ENCODE data around the gene PCARE. TPM values are rescaled to one million over a fixed set of nuclear protein-coding genes. Genes with fewer than 3 reads are reported as not detected.

Gene PCARE
- total and polyA plus RNA-seq, 2 donors (not counting 1 experiment from before 2014, with no cell fraction given): not detected

DNA sequence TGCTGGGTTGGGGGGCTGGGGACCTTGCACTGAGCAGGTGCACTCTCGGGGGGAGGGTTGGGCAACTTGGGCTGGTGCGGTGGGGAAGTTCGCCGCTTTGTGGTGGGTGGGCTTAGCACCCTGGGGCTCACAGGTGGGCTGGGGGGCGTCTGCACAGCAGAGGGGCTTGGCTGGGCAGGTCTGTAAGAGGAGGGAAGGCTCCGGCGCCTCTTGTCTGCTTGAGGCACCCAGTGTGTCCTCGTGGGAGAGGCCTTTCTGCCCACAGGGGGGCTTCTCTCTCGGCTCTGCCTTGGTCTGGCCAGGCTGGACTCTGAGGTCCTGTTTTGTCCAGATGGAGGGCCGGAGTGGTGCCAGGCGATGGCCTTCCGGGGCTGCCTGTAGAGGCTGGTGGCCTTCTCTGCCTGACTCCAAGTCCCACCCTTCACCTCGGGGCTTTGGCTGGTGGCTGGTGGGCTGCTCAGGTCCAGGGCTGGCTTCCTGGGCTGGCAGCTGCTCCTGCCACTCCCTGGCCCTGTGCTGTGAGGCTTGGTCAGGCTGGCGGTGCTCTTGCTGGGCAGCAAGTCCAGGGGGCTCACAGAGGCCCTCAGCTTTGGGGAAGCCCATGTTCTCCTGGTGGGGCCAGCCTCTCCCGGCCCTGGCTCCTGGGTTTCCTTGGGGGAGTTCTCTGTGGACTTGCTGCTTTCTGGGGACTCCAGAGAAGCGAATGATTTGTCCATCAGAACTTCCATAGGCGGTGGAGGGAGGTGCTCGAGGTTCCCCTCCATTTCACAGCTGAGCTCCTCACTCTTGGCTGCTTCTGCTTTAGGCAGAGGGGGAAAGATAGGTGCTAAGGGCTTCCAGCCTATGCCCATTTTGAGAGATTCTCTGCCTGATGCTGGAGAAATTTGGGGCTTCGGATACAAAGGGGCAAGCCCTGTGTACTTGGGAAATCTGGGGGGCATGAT is 3.0 kb downstream of the PCARE start:
- no peak for ATAC-seq (ENCODE audit: low read depth)
- intact Hi-C loops (cut with micrococcal nuclease): no loop called here
- H3K27me3 ChIP-seq (replicated peaks in 1 of 4; ENCODE audit: control extremely low read depth in 1 of 4, control insufficient read depth in 3 of 4, insufficient read depth in 4 of 4, low read length in 3 of 4): no peaks in the 10 kb centered on the region
- no peak for TF ChIP-seq EZH2 (IDR thresholded peaks at IDR 0.05; ENCODE audit: borderline replicate concordance, insufficient read depth, low read depth, low read length, poor library complexity, severe bottlenecking)
- TF ChIP-seq, protein P1, sequence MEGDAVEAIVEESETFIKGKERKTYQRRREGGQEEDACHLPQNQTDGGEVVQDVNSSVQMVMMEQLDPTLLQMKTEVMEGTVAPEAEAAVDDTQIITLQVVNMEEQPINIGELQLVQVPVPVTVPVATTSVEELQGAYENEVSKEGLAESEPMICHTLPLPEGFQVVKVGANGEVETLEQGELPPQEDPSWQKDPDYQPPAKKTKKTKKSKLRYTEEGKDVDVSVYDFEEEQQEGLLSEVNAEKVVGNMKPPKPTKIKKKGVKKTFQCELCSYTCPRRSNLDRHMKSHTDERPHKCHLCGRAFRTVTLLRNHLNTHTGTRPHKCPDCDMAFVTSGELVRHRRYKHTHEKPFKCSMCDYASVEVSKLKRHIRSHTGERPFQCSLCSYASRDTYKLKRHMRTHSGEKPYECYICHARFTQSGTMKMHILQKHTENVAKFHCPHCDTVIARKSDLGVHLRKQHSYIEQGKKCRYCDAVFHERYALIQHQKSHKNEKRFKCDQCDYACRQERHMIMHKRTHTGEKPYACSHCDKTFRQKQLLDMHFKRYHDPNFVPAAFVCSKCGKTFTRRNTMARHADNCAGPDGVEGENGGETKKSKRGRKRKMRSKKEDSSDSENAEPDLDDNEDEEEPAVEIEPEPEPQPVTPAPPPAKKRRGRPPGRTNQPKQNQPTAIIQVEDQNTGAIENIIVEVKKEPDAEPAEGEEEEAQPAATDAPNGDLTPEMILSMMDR (IDR thresholded peaks at IDR 0.05): no peak
- no peaks in the 10 kb centered on the region for H3K79me2 ChIP-seq (ENCODE audit: control insufficient read depth, insufficient read depth, low read length)
- H3K9ac ChIP-seq (ENCODE audit: low read length): no peak overlapping the region
- Mint-ChIP-seq H3K27me3 (peaks cover 6% of the 10 kb centered on the region), H3K4me3 (no peak overlapping the region), H3K27ac (no peak overlapping the region), H3K4me1 (no peaks in the 10 kb centered on the region), H3K9me3 (ENCODE audit: insufficient read depth) (no peaks in the 10 kb centered on the region)
- CTCF ChIA-PET: no interaction called here
- H3K4me2 ChIP-seq (replicated peaks; ENCODE audit: low read depth, low read length, poor library complexity, severe bottlenecking): no peak overlapping the region
- no peaks in the 10 kb centered on the region for H3K36me3 ChIP-seq (replicated peaks in 1 of 2; ENCODE audit: control extremely low read depth in 1 of 2, control insufficient read depth in 1 of 2, extremely low read depth in 1 of 2, insufficient read depth in 2 of 2, low read length in 1 of 2)
- H3K9me3 ChIP-seq (ENCODE audit: control extremely low read depth in 1 of 3, control insufficient read depth in 2 of 3, insufficient read depth in 1 of 3, low read length in 2 of 3): no peaks in the 10 kb centered on the region
- H2AFZ ChIP-seq (ENCODE audit: insufficient read depth, low read depth, low read length, poor library complexity, severe bottlenecking): no peak overlapping the region
- no peak overlapping the region for H3K27ac ChIP-seq (ENCODE audit: low read length in 2 of 2)
- H3K4me3 ChIP-seq (ENCODE audit: control extremely low read depth in 1 of 5, extremely low read depth in 1 of 5, insufficient read depth in 1 of 5, low read depth in 2 of 5, low read length in 4 of 5): no peak overlapping the region
- no peaks in the 10 kb centered on the region for H4K20me1 ChIP-seq (ENCODE audit: control insufficient read depth, insufficient read depth, low read length, poor library complexity, severe bottlenecking)
- 83% methylated on average over 17 of the region's 19 CpGs for WGBS (ENCODE audit: insufficient coverage)
- no peak for DNase-seq
- no peaks in the 10 kb centered on the region for H3K4me1 ChIP-seq (ENCODE audit: control insufficient read depth in 2 of 2, insufficient read depth in 2 of 2, low read length in 2 of 2)
- POLR2A ChIA-PET: no interaction called here

DNA sequence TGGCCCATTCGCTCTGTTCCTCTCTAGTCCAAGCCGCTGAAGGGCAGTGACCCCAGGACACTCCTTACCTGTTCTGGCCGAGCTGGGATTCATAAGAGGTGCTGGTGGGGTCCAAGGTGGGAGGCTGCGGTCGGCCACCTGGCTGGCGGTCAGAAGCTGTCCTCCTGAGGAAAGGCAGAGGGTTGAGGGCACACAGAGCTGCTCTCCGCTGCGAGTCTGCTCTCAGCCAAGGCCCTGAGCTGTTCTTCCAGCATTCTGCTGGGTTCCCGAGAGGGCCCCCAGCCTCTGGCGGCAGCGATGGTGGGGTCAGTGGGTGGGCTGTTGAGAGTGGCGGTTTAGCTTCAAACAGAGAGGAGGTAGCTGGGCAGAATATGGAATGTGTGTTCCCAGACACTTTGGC is 3.8 kb downstream of the PCARE start:
- DNase-seq: no peak
- Mint-ChIP-seq H3K27ac (no peak overlapping the region), H3K27me3 (peaks cover 6% of the 10 kb centered on the region)

More for the DNA sequence above, 3.8 kb downstream of the PCARE start:
- Histone ChIP-seq H3K4me3 (ENCODE audit: control extremely low read depth in 1 of 5, extremely low read depth in 1 of 5, insufficient read depth in 1 of 5, low read depth in 2 of 5, low read length in 4 of 5) (no peak overlapping the region), H3K27me3 (replicated peaks in 1 of 4; ENCODE audit: control extremely low read depth in 1 of 4, control insufficient read depth in 3 of 4, insufficient read depth in 4 of 4, low read length in 3 of 4) (no peaks in the 10 kb centered on the region), H3K36me3 (replicated peaks in 1 of 2; ENCODE audit: control extremely low read depth in 1 of 2, control insufficient read depth in 1 of 2, extremely low read depth in 1 of 2, insufficient read depth in 2 of 2, low read length in 1 of 2) (no peaks in the 10 kb centered on the region), H3K79me2 (ENCODE audit: control insufficient read depth, insufficient read depth, low read length) (no peaks in the 10 kb centered on the region), H3K9me3 (ENCODE audit: control extremely low read depth in 1 of 3, control insufficient read depth in 2 of 3, insufficient read depth in 1 of 3, low read length in 2 of 3) (no peaks in the 10 kb centered on the region), H4K20me1 (ENCODE audit: control insufficient read depth, insufficient read depth, low read length, poor library complexity, severe bottlenecking) (no peaks in the 10 kb centered on the region), H3K9ac (ENCODE audit: low read length) (no peak overlapping the region), H3K27ac (ENCODE audit: low read length in 2 of 2) (no peak overlapping the region), H3K4me1 (ENCODE audit: control insufficient read depth in 2 of 2, insufficient read depth in 2 of 2, low read length in 2 of 2) (no peaks in the 10 kb centered on the region), H2AFZ (ENCODE audit: insufficient read depth, low read depth, low read length, poor library complexity, severe bottlenecking) (no peak overlapping the region), H3K4me2 (replicated peaks; ENCODE audit: low read depth, low read length, poor library complexity, severe bottlenecking) (no peak overlapping the region)
- intact Hi-C loops (cut with micrococcal nuclease): no loop called here
- ChIA-PET POLR2A (no interaction called here), CTCF (no interaction called here)
- no peaks in the 10 kb centered on the region for H3K4me1 Mint-ChIP-seq
- H3K4me3 Mint-ChIP-seq: no peak overlapping the region
- H3K9me3 Mint-ChIP-seq (ENCODE audit: insufficient read depth): no peaks in the 10 kb centered on the region
- no peak for TF ChIP-seq EZH2 (IDR thresholded peaks at IDR 0.05; ENCODE audit: borderline replicate concordance, insufficient read depth, low read depth, low read length, poor library complexity, severe bottlenecking)
- TF ChIP-seq, protein P1 (IDR thresholded peaks at IDR 0.05): no peak
- WGBS (ENCODE audit: insufficient coverage): 93% methylated on average over 12 of the region's 12 CpGs
- no peak for ATAC-seq (ENCODE audit: low read depth)

Data from B cell (primary cell).